PC-9 (cell line): Measurements from ENCODE around the gene SFMBT2.

Source experiments
- CTCF ChIP-seq: fragments of 200-600 bp; sonication (generic); conservative IDR thresholded peaks from 2 replicates; pipeline ENCODE4 v1.6.1; 2017; ENCODE audit warnings: mixed run types, antibody characterized with exemption, mild to moderate bottlenecking, moderate library complexity
- EZH2 ChIP-seq: fragments of 200-600 bp; sonication (generic); IDR thresholded peaks from 2 replicates; pipeline ENCODE4 v1.8.0; 2017; ENCODE audit warnings: antibody characterized with exemption, low read depth

- TF ChIP-seq CTCF (no peak), EZH2 (no peak)
Measured at GRCh38 chr10:7436490-7437100, 25.8 kb upstream of the SFMBT2 start.
